NCI-H1417 treated with DMSO at 0.1 percent for 48 hours (cell line): ENCODE data around the gene RPN1.

Experiments
- DNase-seq: peaks from one replicate; lab custom pipeline; 2025; lab: John Stamatoyannopoulos, UW

RPN1 gene

GRCh38 chr3:128578346-128578745, 72.3 kb downstream of the RPN1 start:
- no peak for DNase-seq

- DNase-seq, result no peak
Measured at GRCh38 chr3:128577711-128578110, 72.9 kb downstream of the RPN1 start.

- no peak for DNase-seq
Measured at GRCh38 chr3:128576290-128576689, 74.3 kb downstream of the RPN1 start.

- DNase-seq, result no peak
Measured at GRCh38 chr3:128575777-128576176, 74.8 kb downstream of the RPN1 start.

GRCh38 chr3:128573707-128574162, 76.9 kb downstream of the RPN1 start:
- DNase-seq, result no peak

- no peak for DNase-seq
Measured at GRCh38 chr3:128573160-128573559, 77.5 kb downstream of the RPN1 start.

- DNase-seq, result no peak
Measured at GRCh38 chr3:128572644-128573105, 77.9 kb downstream of the RPN1 start.

GRCh38 chr3:128572013-128572412, 78.6 kb downstream of the RPN1 start:
- no peak for DNase-seq
